Activated CD4-positive, alpha-beta T cell treated with anti-CD3 and anti-CD28 coated beads, Interleukin-2, amount 10 ng/mL, durations not matched to agents 7 days and 5 days (primary cell): ENCODE measurements around the gene SPIB. TPM values are rescaled to one million over a fixed set of nuclear protein-coding genes. Genes with fewer than 3 reads are reported as not detected.

ENCODE experiments used
- CTCF ChIA-PET: fragments of 350-600 bp; sonication (Branson Sonifier 250); formaldehyde crosslinking; loops from one replicate; lab custom pipeline; 2021; ENCODE audit warnings: antibody characterized with exemption; lab: Charles Lee
- POLR2A ChIA-PET: fragments of 350-600 bp; sonication (Branson Sonifier 250); formaldehyde crosslinking; loops from one replicate; lab custom pipeline; 2021; ENCODE audit warnings: antibody characterized with exemption; lab: Charles Lee
- DNase-seq: peaks from one replicate; pipeline ENCODE4 v3.0.0-alpha.2; 2020
- H3K27ac Mint-ChIP-seq: one replicate; pipeline ENCODE4 v1.8.0; 2021; ENCODE audit warnings: mild to moderate bottlenecking, moderate library complexity, mixed read lengths
- H3K27me3 Mint-ChIP-seq: one replicate; pipeline ENCODE4 v1.8.0; 2021; ENCODE audit warnings: mixed read lengths
- H3K36me3 Mint-ChIP-seq: one replicate; pipeline ENCODE4 v1.8.0; 2021; ENCODE audit warnings: low read depth, mixed read lengths
- H3K4me1 Mint-ChIP-seq: one replicate; pipeline ENCODE4 v1.8.0; 2021; ENCODE audit warnings: mixed read lengths
- H3K4me3 Mint-ChIP-seq: one replicate; pipeline ENCODE4 v1.8.0; 2021; ENCODE audit warnings: mild to moderate bottlenecking, moderate library complexity, mixed read lengths
- H3K9me3 Mint-ChIP-seq: one replicate; pipeline ENCODE4 v1.8.0; 2021; ENCODE audit warnings: mixed read lengths
- total RNA-seq, 2 experiments: library from RNA; stranded (reverse); gene quantifications; one replicate each; pipeline ENCODE4 v1.2.3, GENCODE V29; 2021

SPIB gene
- total RNA-seq, 2 experiments from 2014 or later, result 0.48 to 0.50 TPM

GRCh38 chr19:50476907-50477238 lies 58.1 kb downstream of the SPIB start:
- Mint-ChIP-seq H3K27ac (peak overlapping the region; percentile 96), H3K27me3 (peaks cover 2% of the 10 kb centered on the region), H3K9me3 (no peaks in the 10 kb centered on the region), H3K4me3 (peak overlapping the region; percentile 99), H3K36me3 (peaks cover 23% of the 10 kb centered on the region), H3K4me1 (peaks cover 18% of the 10 kb centered on the region)
- ChIA-PET POLR2A (no interaction called here), CTCF (no interaction called here)
- no peak for DNase-seq

GRCh38 chr19:50477751-50478515 lies 59.2 kb downstream of the SPIB start:
- Mint-ChIP-seq H3K27ac (peak overlapping the region; percentile 96), H3K4me3 (peak overlapping the region; percentile 99), H3K9me3 (no peaks in the 10 kb centered on the region), H3K27me3 (peaks cover 2% of the 10 kb centered on the region), H3K4me1 (peaks cover 18% of the 10 kb centered on the region), H3K36me3 (peaks cover 23% of the 10 kb centered on the region)
- CTCF ChIA-PET, result interaction anchor here (0.6 to 2.0 kb wide), 3 partner anchors 55 to 110 kb away, joined by 3 to 8 read pairs (median 4); no protein-coding TSS in a partner anchor
- DNase-seq, result no peak
- POLR2A ChIA-PET, result no interaction called here

- no peaks in the 10 kb centered on the region for H3K9me3 Mint-ChIP-seq
- peaks cover 2% of the 10 kb centered on the region for H3K27me3 Mint-ChIP-seq
- no peak for DNase-seq
- no peak overlapping the region for H3K27ac Mint-ChIP-seq
- H3K4me3 Mint-ChIP-seq, result no peak overlapping the region
- CTCF ChIA-PET, result interaction anchor here (0.6 to 2.0 kb wide), 5 partner anchors 16 to 1285 kb away, joined by 4 to 8 read pairs (median 5); no protein-coding TSS in a partner anchor
- POLR2A ChIA-PET, result no interaction called here
- peaks cover 18% of the 10 kb centered on the region for H3K4me1 Mint-ChIP-seq
- H3K36me3 Mint-ChIP-seq, result peaks cover 29% of the 10 kb centered on the region
These were observed 60.4 kb downstream of the SPIB start for GRCh38 chr19:50478901-50479715.

GRCh38 chr19:50479761-50480251 lies 61.1 kb downstream of the SPIB start:
- peaks cover 29% of the 10 kb centered on the region for H3K36me3 Mint-ChIP-seq
- DNase-seq, result no peak
- peaks cover 2% of the 10 kb centered on the region for H3K27me3 Mint-ChIP-seq
- ChIA-PET POLR2A (no interaction called here), CTCF (interaction anchor here (0.9 to 2.0 kb wide), 4 partner anchors 17 to 123 kb away, joined by 4 to 8 read pairs (median 6); no protein-coding TSS in a partner anchor)
- H3K9me3 Mint-ChIP-seq, result no peaks in the 10 kb centered on the region
- H3K27ac Mint-ChIP-seq, result no peak overlapping the region
- H3K4me3 Mint-ChIP-seq, result no peak overlapping the region
- peaks cover 18% of the 10 kb centered on the region for H3K4me1 Mint-ChIP-seq

DNA sequence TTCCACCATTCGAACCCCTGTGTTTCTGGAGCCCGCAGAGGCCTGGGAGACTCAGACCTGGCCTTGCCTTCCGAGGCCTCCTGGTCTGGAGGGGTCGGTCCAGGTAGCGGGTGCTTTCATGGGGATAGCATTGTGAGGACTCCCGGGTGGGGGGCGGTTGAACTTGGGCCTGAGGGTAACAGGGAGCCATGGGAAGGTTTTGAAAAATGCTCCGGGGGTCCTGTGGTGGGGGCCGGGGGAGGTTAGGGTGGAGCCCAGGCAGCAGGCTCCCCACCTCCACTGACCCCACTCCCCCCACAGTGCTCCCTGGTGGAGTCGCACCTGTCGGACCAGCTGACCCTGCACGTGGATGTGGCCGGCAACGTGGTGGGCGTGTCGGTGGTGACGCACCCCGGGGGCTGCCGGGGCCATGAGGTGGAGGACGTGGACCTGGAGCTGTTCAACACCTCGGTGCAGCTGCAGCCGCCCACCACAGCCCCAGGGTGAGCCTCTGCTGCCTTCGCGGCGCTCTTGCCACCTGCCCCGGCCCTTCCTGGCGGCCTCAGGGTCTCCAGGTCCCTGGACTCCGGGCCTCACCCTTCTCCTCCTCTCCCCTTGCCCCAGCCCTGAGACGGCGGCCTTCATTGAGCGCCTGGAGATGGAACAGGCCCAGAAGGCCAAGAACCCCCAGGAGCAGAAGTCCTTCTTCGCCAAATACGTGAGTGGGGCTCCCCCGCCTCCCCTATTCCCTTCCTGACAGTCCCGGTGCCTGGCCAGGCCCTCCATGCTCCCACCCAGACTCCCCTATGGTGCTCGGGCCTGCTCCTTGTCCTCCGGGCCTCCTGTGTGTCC lies 61.8 kb downstream of the SPIB start:
- Mint-ChIP-seq H3K27me3 (peaks cover 2% of the 10 kb centered on the region), H3K4me3 (no peak overlapping the region), H3K9me3 (no peaks in the 10 kb centered on the region), H3K27ac (no peak overlapping the region), H3K36me3 (peaks cover 33% of the 10 kb centered on the region), H3K4me1 (peaks cover 18% of the 10 kb centered on the region)
- ChIA-PET POLR2A (no interaction called here), CTCF (no interaction called here)
- no peak for DNase-seq

Other genes with a start within 250 kb of the SPIB start
- not detected for gene MYH14, start 215.3 kb upstream of the SPIB start, total RNA-seq
- gene KCNC3, start 89.6 kb upstream of the SPIB start, total RNA-seq, result 1 to 10 TPM; 3.4 to 4.1 TPM
- gene NAPSA, start 53.3 kb upstream of the SPIB start, total RNA-seq, result 1 to 10 TPM; 1.7 to 1.9 TPM
- 10 to 100 TPM; 55.2 to 62.2 TPM for gene NR1H2, start 42.5 kb upstream of the SPIB start, total RNA-seq
- gene POLD1, start 34.6 kb upstream of the SPIB start, total RNA-seq, result 100 to 1,000 TPM; 156 to 167 TPM
- gene MYBPC2, start 14.0 kb downstream of the SPIB start, total RNA-seq, result not detected
- gene EMC10, start 57.6 kb downstream of the SPIB start, total RNA-seq, result 10 to 100 TPM; 57.8 to 64.9 TPM
- gene GARIN5A, start 57.9 kb downstream of the SPIB start, total RNA-seq, result not detected
- 10 to 100 TPM; 35.7 to 42.0 TPM for gene JOSD2, start 92.3 kb downstream of the SPIB start, total RNA-seq
- gene ASPDH, start 95.0 kb downstream of the SPIB start, total RNA-seq, result not detected
- not detected for gene LRRC4B, start 149.5 kb downstream of the SPIB start, total RNA-seq
- gene SYT3, start 220.9 kb downstream of the SPIB start, total RNA-seq, result not detected
- not detected for gene C19orf81, start 230.5 kb downstream of the SPIB start, total RNA-seq